Endothelial cell of umbilical vein (primary cell): ENCODE results near the gene MRPL41. TPM values are rescaled to one million over a fixed set of nuclear protein-coding genes. Genes with fewer than 3 reads are reported as not detected.

ENCODE experiments used
- BruUV-seq: library from RNA; stranded (reverse); fragments of 400-500 nt; replicated peaks from 2 replicates; lab custom pipeline; 2021; lab: Mats Ljungman, UMichigan
- CTCF ChIA-PET: fragments of 300-600, 350-600 bp; sonication (Branson Sonifier 250); formaldehyde crosslinking; loops from one replicate; lab custom pipeline; 2021; ENCODE audit warnings: antibody characterized with exemption, inconsistent platforms; lab: Charles Lee
- POLR2A ChIA-PET: fragments of 300-600, 350-600 bp; sonication (Branson Sonifier 250); formaldehyde crosslinking; loops from one replicate; lab custom pipeline; 2021; ENCODE audit warnings: antibody characterized with exemption, inconsistent platforms; lab: Charles Lee
- DNase-seq: peaks from one replicate; pipeline ENCODE4 v3.0.0-alpha.2; 2011; ENCODE audit warnings: low read depth, low spot score
- FAIRE-seq: peaks from 2 replicates; lab custom pipeline; 2011; peaks lifted over from hg19 to GRCh38; lab: Jason Lieb, UNC
- H2AFZ ChIP-seq: 2 replicates; pipeline ENCODE4 v1.6.0; 2012; ENCODE audit warnings: low read depth, low read length, control low read depth, inconsistent platforms
- H3K27ac ChIP-seq: 2 replicates; pipeline ENCODE4 v1.5.1; 2011; ENCODE audit warnings: low read depth, mild to moderate bottlenecking, control low read depth, low read length, moderate library complexity; ENCODE audit not compliant: insufficient read depth
- H3K27me3 ChIP-seq, 2 experiments: 2 replicates each; pipeline versions ENCODE4 v1.6.0 to v1.6.1; 2011; ENCODE audit warnings: low read length in 2 of 2, mixed read lengths in 1 of 2; ENCODE audit not compliant: control insufficient read depth in 2 of 2, insufficient read depth in 2 of 2
- H3K36me3 ChIP-seq, 2 experiments: 2 replicates in 1 of 2; 3 replicates in 1 of 2; pipeline ENCODE4 v1.5.1; 2011; ENCODE audit warnings: low read length in 2 of 2, mild to moderate bottlenecking in 1 of 2, moderate library complexity in 1 of 2; ENCODE audit not compliant: control insufficient read depth in 2 of 2, insufficient read depth in 2 of 2; ENCODE audit errors: extremely low read depth in 1 of 2
- H3K4me1 ChIP-seq: 3 replicates; pipeline ENCODE4 v1.5.1; 2011; ENCODE audit warnings: mild to moderate bottlenecking, low read length; ENCODE audit not compliant: control insufficient read depth, insufficient read depth; ENCODE audit errors: extremely low read depth
- H3K4me2 ChIP-seq: 2 replicates; pipeline ENCODE4 v1.6.1; 2011; ENCODE audit warnings: low read length, control low read depth, mixed read lengths; ENCODE audit not compliant: insufficient read depth
- H3K4me3 ChIP-seq, 3 experiments: fragments of 200-600 bp in 1 of 3; sonication (generic), shearing (Covaris generic) in 1 of 3; replicated peaks in 1 of 3; 2 replicates each; pipeline ENCODE4 v1.5.1; 2011 to 2016; ENCODE audit warnings: control low read depth in 3 of 3, low read length in 3 of 3, mild to moderate bottlenecking in 2 of 3, inconsistent platforms in 1 of 3, low read depth in 1 of 3, moderate library complexity in 1 of 3; ENCODE audit not compliant: insufficient read depth in 1 of 3
- H3K79me2 ChIP-seq: 2 replicates; pipeline ENCODE4 v1.6.0; 2012; ENCODE audit warnings: low read length, inconsistent platforms; ENCODE audit not compliant: control insufficient read depth, insufficient read depth
- H3K9ac ChIP-seq: replicated peaks from 2 replicates; pipeline ENCODE3; 2011; ENCODE audit warnings: low read length, control low read depth; ENCODE audit not compliant: insufficient read depth; ENCODE audit errors: extremely low read depth
- H3K9me1 ChIP-seq: replicated peaks from 3 replicates; pipeline ENCODE4 v1.6.0; 2011; ENCODE audit warnings: mild to moderate bottlenecking, low read length; ENCODE audit not compliant: control insufficient read depth, insufficient read depth; ENCODE audit errors: extremely low read depth
- H3K9me3 ChIP-seq: replicated peaks from 2 replicates; pipeline ENCODE4 v1.5.1; 2012; ENCODE audit warnings: low read length, inconsistent platforms; ENCODE audit not compliant: control insufficient read depth, insufficient read depth
- H4K20me1 ChIP-seq: replicated peaks from 2 replicates; pipeline ENCODE3; 2011; ENCODE audit warnings: mild to moderate bottlenecking, low read length; ENCODE audit not compliant: control insufficient read depth, insufficient read depth; ENCODE audit errors: extremely low read depth
- EZH2 ChIP-seq: IDR thresholded peaks from 2 replicates; pipeline ENCODE4 v1.6.1; 2012; ENCODE audit warnings: borderline replicate concordance, low read depth, mild to moderate bottlenecking, moderate library complexity, low read length, inconsistent platforms; ENCODE audit not compliant: severe bottlenecking
- FOS ChIP-seq: IDR thresholded peaks from 2 replicates; pipeline ENCODE4 v1.6.1; 2011; ENCODE audit warnings: mild to moderate bottlenecking, low read length, moderate library complexity, borderline replicate concordance; ENCODE audit not compliant: insufficient read depth
- GATA2 ChIP-seq: IDR thresholded peaks from 2 replicates; pipeline ENCODE4 v1.7.0; 2011; ENCODE audit warnings: low read depth, mild to moderate bottlenecking, moderate library complexity, mixed read lengths, low read length; ENCODE audit not compliant: insufficient read length, insufficient read depth
- JUN ChIP-seq: IDR thresholded peaks from 2 replicates; pipeline ENCODE4 v1.6.1; 2011; ENCODE audit warnings: borderline replicate concordance, low read depth; ENCODE audit not compliant: insufficient read length, insufficient read depth
- MYC ChIP-seq: IDR thresholded peaks from one replicate; pipeline ENCODE4 v1.6.1; 2011; ENCODE audit warnings: mild to moderate bottlenecking, low read depth, low read length
- POLR2A ChIP-seq: IDR thresholded peaks from 2 replicates; pipeline ENCODE4 v1.6.1; 2012; ENCODE audit warnings: low read depth, mild to moderate bottlenecking, control low read depth, low read length
- POLR2AphosphoS5 ChIP-seq: IDR thresholded peaks from 2 replicates; pipeline ENCODE4 v1.6.1; 2012; ENCODE audit warnings: low read depth, mild to moderate bottlenecking, control low read depth, low read length, moderate library complexity; ENCODE audit not compliant: insufficient read depth
- dilution Hi-C: fragments of 300-500 bp; cut with MboI; formaldehyde crosslinking; loops from one replicate; pipeline ENCODE4 v1.15.0; 2019; ENCODE audit warnings: low sequenced_read_pairs; ENCODE audit not compliant: extremely low pct_ligation_motif_present
- intact Hi-C: fragments of 100-400 bp; cut with micrococcal nuclease; formaldehyde crosslinking; loops from one replicate; pipeline ENCODE4 v1.10.0; 2022
- polyA plus RNA-seq, 4 experiments: library from polyadenylated mRNA; depleted of rRNA in 3 of 4; stranded (reverse) in 3 of 4; unstranded in 1 of 4; fragments of >200 nt; gene quantifications; 2 replicates each; pipeline versions ENCODE4 v1.2.1 to v1.2.3, GENCODE V29; 2011 to 2012; ENCODE audit warnings: missing spikeins in 1 of 4
- total RNA-seq: library from RNA; stranded (reverse); gene quantifications from 2 replicates; pipeline ENCODE4 v1.2.3, GENCODE V29; 2021
- TF ChIP-seq, protein P1 (sequence below), 2 donors: IDR thresholded peaks; 1 replicate in 1 of 2; 2 replicates in 1 of 2; pipeline ENCODE4 v1.5.1; 2011; ENCODE audit warnings: low read length in 2 of 2, mild to moderate bottlenecking in 2 of 2, moderate library complexity in 2 of 2, control low read depth in 1 of 2, inconsistent platforms in 1 of 2, low read depth in 1 of 2; ENCODE audit not compliant: insufficient read depth in 1 of 2; ENCODE audit errors: extremely low read depth in 1 of 2
- TF ChIP-seq, protein P2 (sequence below): IDR thresholded peaks from 2 replicates; pipeline ENCODE4 v1.6.1; 2011; ENCODE audit not compliant: insufficient read depth, insufficient read length

The MRPL41 gene
- total and polyA plus RNA-seq, 2 donors (not counting 3 experiments of a cell fraction or from before 2014, with no cell fraction given), result 50.4 to 50.7 TPM

DNA sequence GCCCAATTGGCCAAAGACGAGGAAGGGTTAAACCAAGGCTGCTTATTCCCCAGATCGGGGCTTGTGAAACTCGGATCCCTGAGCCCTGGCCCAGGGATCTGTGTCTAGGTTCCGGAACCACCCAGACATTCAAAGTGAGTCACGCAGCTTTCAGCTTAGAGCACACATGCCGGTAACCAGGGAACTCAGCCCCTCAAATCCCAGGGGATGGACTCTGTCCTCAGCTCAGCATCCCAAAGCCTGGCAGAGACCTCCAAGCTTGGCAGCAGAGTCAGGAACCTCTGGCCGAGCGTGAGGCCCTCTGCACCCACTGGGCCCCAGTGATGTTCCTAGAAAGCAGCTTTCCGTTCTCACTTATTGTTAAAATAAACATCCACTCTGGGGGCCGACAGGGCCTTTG lies 6.6 kb upstream of the MRPL41 start:
- no peak for FAIRE-seq
- no peak for TF ChIP-seq POLR2A
- TF ChIP-seq, protein P1, sequence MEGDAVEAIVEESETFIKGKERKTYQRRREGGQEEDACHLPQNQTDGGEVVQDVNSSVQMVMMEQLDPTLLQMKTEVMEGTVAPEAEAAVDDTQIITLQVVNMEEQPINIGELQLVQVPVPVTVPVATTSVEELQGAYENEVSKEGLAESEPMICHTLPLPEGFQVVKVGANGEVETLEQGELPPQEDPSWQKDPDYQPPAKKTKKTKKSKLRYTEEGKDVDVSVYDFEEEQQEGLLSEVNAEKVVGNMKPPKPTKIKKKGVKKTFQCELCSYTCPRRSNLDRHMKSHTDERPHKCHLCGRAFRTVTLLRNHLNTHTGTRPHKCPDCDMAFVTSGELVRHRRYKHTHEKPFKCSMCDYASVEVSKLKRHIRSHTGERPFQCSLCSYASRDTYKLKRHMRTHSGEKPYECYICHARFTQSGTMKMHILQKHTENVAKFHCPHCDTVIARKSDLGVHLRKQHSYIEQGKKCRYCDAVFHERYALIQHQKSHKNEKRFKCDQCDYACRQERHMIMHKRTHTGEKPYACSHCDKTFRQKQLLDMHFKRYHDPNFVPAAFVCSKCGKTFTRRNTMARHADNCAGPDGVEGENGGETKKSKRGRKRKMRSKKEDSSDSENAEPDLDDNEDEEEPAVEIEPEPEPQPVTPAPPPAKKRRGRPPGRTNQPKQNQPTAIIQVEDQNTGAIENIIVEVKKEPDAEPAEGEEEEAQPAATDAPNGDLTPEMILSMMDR (IDR thresholded peaks at IDR 0.05; ENCODE audit: extremely low read depth in 1 of 2, insufficient read depth in 1 of 2, low read depth in 1 of 2, low read length in 2 of 2), result no peak
- no peak for TF ChIP-seq EZH2
- TF ChIP-seq JUN, result no peak
- TF ChIP-seq GATA2, result no peak
- no peak for TF ChIP-seq MYC
- no peak for TF ChIP-seq FOS
- TF ChIP-seq POLR2AphosphoS5, result no peak
- TF ChIP-seq, protein P2, sequence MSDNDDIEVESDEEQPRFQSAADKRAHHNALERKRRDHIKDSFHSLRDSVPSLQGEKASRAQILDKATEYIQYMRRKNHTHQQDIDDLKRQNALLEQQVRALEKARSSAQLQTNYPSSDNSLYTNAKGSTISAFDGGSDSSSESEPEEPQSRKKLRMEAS, result no peak

More for the DNA sequence above, 6.6 kb upstream of the MRPL41 start:
- Histone ChIP-seq H3K27ac (no peak overlapping the region), H3K9me1 (no peaks in the 10 kb centered on the region), H4K20me1 (no peaks in the 10 kb centered on the region), H3K27me3 (no peaks in the 10 kb centered on the region), H3K4me3 (no peak overlapping the region), H3K9me3 (no peaks in the 10 kb centered on the region), H3K9ac (no peak overlapping the region), H3K4me2 (no peak overlapping the region), H2AFZ (no peak overlapping the region), H3K79me2 (no peaks in the 10 kb centered on the region), H3K36me3 (no peaks in the 10 kb centered on the region), H3K4me1 (no peaks in the 10 kb centered on the region)
- CTCF ChIA-PET, result interaction anchor here (2.6 kb wide), 1 partner anchor 10 kb away, joined by 16 read pairs; no protein-coding TSS in a partner anchor
- dilution Hi-C loops (no loop called here), intact Hi-C loops (no loop called here)
- POLR2A ChIA-PET, result no interaction called here
- DNase-seq, result no peak
- no TSS peak for BruUV-seq
